Measurements from ENCODE around the gene SRP68.
A peak's percentile ranks its signal among the peaks of the same experiment; 100 is the strongest.

Gene SRP68

GRCh38 chr17:76022973-76023899 lies 49.1 kb downstream of the SRP68 start:
- Histone ChIP-seq H3K4me1 (ENCODE audit: insufficient read depth, poor library complexity, severe bottlenecking) (no peaks in the 10 kb centered on the region), H3K9me3 (ENCODE audit: severe bottlenecking) (no peaks in the 10 kb centered on the region), H3K27ac (ENCODE audit: poor library complexity, severe bottlenecking) (no peak overlapping the region), H3K4me3 (ENCODE audit: severe bottlenecking) (no peak overlapping the region), H3K36me3 (ENCODE audit: low read depth) (peaks cover 16% of the 10 kb centered on the region), H3K27me3 (ENCODE audit: insufficient read depth, poor library complexity, severe bottlenecking) (no peaks in the 10 kb centered on the region)
- ATAC-seq (ENCODE audit: low read depth) (no peak), DNase-seq (ENCODE audit: low spot score) (peak; percentile 67)
- TF ChIP-seq CTCF (IDR thresholded peaks at IDR 0.05; ENCODE audit: poor library complexity, severe bottlenecking): no peak

GRCh38 chr17:76022285-76022684 lies 50.0 kb downstream of the SRP68 start:
- ATAC-seq (ENCODE audit: low read depth) (no peak), DNase-seq (ENCODE audit: low spot score) (peak; percentile 65)
- Histone ChIP-seq H3K9me3 (ENCODE audit: severe bottlenecking) (no peaks in the 10 kb centered on the region), H3K27ac (ENCODE audit: poor library complexity, severe bottlenecking) (no peak overlapping the region), H3K4me1 (ENCODE audit: insufficient read depth, poor library complexity, severe bottlenecking) (no peaks in the 10 kb centered on the region), H3K4me3 (ENCODE audit: severe bottlenecking) (no peak overlapping the region), H3K27me3 (ENCODE audit: insufficient read depth, poor library complexity, severe bottlenecking) (no peaks in the 10 kb centered on the region), H3K36me3 (ENCODE audit: low read depth) (peaks cover 19% of the 10 kb centered on the region)
- no peak for TF ChIP-seq CTCF (IDR thresholded peaks at IDR 0.05; ENCODE audit: poor library complexity, severe bottlenecking)

- DNase-seq (ENCODE audit: low spot score) (no peak), ATAC-seq (ENCODE audit: low read depth) (no peak)
- peaks cover 19% of the 10 kb centered on the region for H3K36me3 ChIP-seq (ENCODE audit: low read depth)
- TF ChIP-seq CTCF (IDR thresholded peaks at IDR 0.05; ENCODE audit: poor library complexity, severe bottlenecking): no peak
- no peaks in the 10 kb centered on the region for H3K9me3 ChIP-seq (ENCODE audit: severe bottlenecking)
- H3K4me3 ChIP-seq (ENCODE audit: severe bottlenecking): no peak overlapping the region
- H3K27me3 ChIP-seq (ENCODE audit: insufficient read depth, poor library complexity, severe bottlenecking): no peaks in the 10 kb centered on the region
- no peaks in the 10 kb centered on the region for H3K4me1 ChIP-seq (ENCODE audit: insufficient read depth, poor library complexity, severe bottlenecking)
- H3K27ac ChIP-seq (ENCODE audit: poor library complexity, severe bottlenecking): no peak overlapping the region
Measured at GRCh38 chr17:76019833-76020467, 52.4 kb downstream of the SRP68 start.

GRCh38 chr17:76018801-76019200 lies 53.5 kb downstream of the SRP68 start:
- TF ChIP-seq CTCF (IDR thresholded peaks at IDR 0.05; ENCODE audit: poor library complexity, severe bottlenecking): no peak
- DNase-seq (ENCODE audit: low spot score): peak; percentile 45
- Histone ChIP-seq H3K27ac (ENCODE audit: poor library complexity, severe bottlenecking) (no peak overlapping the region), H3K9me3 (ENCODE audit: severe bottlenecking) (no peaks in the 10 kb centered on the region), H3K4me3 (ENCODE audit: severe bottlenecking) (no peak overlapping the region), H3K36me3 (ENCODE audit: low read depth) (peaks cover 30% of the 10 kb centered on the region), H3K4me1 (ENCODE audit: insufficient read depth, poor library complexity, severe bottlenecking) (no peaks in the 10 kb centered on the region), H3K27me3 (ENCODE audit: insufficient read depth, poor library complexity, severe bottlenecking) (no peaks in the 10 kb centered on the region)
- no peak for ATAC-seq (ENCODE audit: low read depth)

GRCh38 chr17:76018340-76018680 lies 54.0 kb downstream of the SRP68 start:
- Histone ChIP-seq H3K36me3 (ENCODE audit: low read depth) (peaks cover 30% of the 10 kb centered on the region), H3K4me3 (ENCODE audit: severe bottlenecking) (no peak overlapping the region), H3K4me1 (ENCODE audit: insufficient read depth, poor library complexity, severe bottlenecking) (no peaks in the 10 kb centered on the region), H3K9me3 (ENCODE audit: severe bottlenecking) (no peaks in the 10 kb centered on the region), H3K27ac (ENCODE audit: poor library complexity, severe bottlenecking) (no peak overlapping the region), H3K27me3 (ENCODE audit: insufficient read depth, poor library complexity, severe bottlenecking) (no peaks in the 10 kb centered on the region)
- TF ChIP-seq CTCF (IDR thresholded peaks at IDR 0.05; ENCODE audit: poor library complexity, severe bottlenecking): no peak
- no peak for ATAC-seq (ENCODE audit: low read depth)
- DNase-seq (ENCODE audit: low spot score): peak; percentile 63

All from RWPE2 (cell line).